ENCODE measurements around the gene AGPAT1.

The AGPAT1 gene

GRCh38 chr6:32126880-32127279 lies 49.0 kb downstream of the AGPAT1 start:
- no peak for DNase-seq

GRCh38 chr6:32123681-32124080 lies 52.2 kb downstream of the AGPAT1 start:
- DNase-seq, result no peak

DNA sequence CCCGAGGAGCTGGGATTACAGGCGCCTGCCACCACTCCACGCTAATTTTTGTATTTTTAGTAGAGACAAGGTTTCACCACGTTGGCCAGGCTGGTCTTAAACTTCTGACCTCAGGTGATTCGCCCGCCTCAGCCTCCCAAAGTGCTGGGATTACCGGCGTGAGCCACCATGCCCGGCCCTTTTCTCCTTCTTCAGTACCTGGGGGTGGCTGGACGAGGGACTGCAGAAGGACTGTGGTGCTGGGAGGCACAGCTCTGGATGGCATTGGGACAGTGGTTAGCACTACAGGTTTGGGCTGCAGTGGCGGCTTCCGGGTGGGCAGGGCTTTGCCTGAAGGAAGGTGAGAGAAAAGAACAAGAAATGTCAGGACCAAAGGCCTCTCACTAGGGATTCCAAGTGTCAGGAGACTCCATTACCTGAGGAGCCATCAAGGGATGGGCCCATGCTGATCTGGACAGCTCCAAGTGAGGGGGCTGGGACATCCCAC lies 55.3 kb downstream of the AGPAT1 start:
- DNase-seq, result no peak

DNA sequence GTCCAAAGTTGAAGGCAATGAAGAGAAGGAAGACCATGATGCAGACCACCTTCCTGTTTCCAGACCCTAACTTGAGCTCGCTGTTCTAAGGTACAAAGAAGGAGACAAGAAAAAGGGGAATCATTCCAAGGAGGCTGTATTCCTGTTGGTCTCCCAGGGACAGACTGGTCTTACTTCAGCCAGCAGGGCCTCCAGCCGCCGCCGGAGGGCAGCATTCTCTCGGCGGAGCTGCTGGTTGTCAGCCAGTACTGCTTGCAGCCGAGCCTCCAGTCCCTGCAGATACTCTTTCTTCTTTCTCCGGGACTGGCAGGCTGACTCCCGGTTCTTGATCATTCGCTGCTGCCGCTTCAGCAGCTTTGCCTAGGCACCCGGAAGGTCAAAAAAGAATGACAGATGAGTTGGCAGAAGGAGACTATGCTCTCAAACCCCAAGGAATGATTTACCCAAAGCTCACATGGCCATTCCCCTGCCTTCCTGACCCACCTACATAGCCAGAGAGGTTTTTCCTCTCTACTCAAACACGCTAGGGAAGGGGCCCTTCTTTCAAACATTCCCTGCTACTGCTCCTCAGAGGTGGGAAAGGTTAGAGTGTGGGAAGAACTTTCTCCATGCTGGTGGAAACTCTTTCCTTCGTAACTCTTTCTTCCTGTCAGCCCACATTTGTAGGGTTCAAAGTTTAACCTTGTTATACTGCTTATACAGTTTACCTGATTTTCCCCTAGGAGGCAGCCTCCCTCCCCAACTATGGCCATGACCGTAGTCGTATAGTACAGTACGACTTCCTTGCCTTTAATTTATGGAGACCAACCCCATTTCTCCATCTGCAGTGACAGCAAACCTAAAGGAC lies 56.9 kb downstream of the AGPAT1 start:
- DNase-seq, result peak in 48 of 51 donors; percentile 12 to 95 (median 78)
